ENCODE results near the gene CDK5R2. TPM values are rescaled to one million over a fixed set of nuclear protein-coding genes. Genes with fewer than 3 reads are reported as not detected.

Gene CDK5R2
- total RNA-seq, 4 donors from 2014 or later: 0.39 TPM; not detected in 3

GRCh38 chr2:218958276-218958675 lies 1.2 kb upstream of the CDK5R2 start:
- no peak for DNase-seq
- intact Hi-C loops (cut with DNase I): no loop called here
- no peak overlapping the region for H3K27ac ChIP-seq
- H3K4me3 ChIP-seq (replicated peaks in 1 of 3): no peak overlapping the region
- TF ChIP-seq, protein P1, sequence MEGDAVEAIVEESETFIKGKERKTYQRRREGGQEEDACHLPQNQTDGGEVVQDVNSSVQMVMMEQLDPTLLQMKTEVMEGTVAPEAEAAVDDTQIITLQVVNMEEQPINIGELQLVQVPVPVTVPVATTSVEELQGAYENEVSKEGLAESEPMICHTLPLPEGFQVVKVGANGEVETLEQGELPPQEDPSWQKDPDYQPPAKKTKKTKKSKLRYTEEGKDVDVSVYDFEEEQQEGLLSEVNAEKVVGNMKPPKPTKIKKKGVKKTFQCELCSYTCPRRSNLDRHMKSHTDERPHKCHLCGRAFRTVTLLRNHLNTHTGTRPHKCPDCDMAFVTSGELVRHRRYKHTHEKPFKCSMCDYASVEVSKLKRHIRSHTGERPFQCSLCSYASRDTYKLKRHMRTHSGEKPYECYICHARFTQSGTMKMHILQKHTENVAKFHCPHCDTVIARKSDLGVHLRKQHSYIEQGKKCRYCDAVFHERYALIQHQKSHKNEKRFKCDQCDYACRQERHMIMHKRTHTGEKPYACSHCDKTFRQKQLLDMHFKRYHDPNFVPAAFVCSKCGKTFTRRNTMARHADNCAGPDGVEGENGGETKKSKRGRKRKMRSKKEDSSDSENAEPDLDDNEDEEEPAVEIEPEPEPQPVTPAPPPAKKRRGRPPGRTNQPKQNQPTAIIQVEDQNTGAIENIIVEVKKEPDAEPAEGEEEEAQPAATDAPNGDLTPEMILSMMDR (IDR thresholded peaks at IDR 0.05): no peak
- TF ChIP-seq POLR2A (IDR thresholded peaks at IDR 0.05): no peak
- H3K27me3 ChIP-seq: peaks cover 43% of the 10 kb centered on the region
- H3K9me3 ChIP-seq: no peaks in the 10 kb centered on the region
- H3K4me1 ChIP-seq: peaks cover 0 to 22% of the 10 kb centered on the region in 2 donors
- 100% methylated on average over 1 of the region's 1 CpG for WGBS, 2 donors
- H3K36me3 ChIP-seq: no peaks in the 10 kb centered on the region

- intact Hi-C loops (cut with DNase I): no loop called here
- Histone ChIP-seq H3K27ac (no peak overlapping the region), H3K4me3 (replicated peaks in 1 of 3) (peak overlapping the region in 1 of 3 donors; percentile 26), H3K36me3 (no peaks in the 10 kb centered on the region), H3K9me3 (no peaks in the 10 kb centered on the region), H3K4me1 (peaks cover 0 to 22% of the 10 kb centered on the region in 2 donors), H3K27me3 (peaks cover 43% of the 10 kb centered on the region)
- 1% methylated on average over 15 to 21 of the region's 67 CpGs for WGBS, 2 donors
- TF ChIP-seq, protein P1 (IDR thresholded peaks at IDR 0.05): no peak
- no peak for DNase-seq
These were observed 369 bp downstream of the CDK5R2 start for GRCh38 chr2:218959761-218960308.

GRCh38 chr2:218960309-218961165 lies 1.1 kb downstream of the CDK5R2 start:
- peaks cover 43% of the 10 kb centered on the region for H3K27me3 ChIP-seq
- H3K4me1 ChIP-seq: peaks cover 0 to 22% of the 10 kb centered on the region in 2 donors
- WGBS, 2 donors: 2 to 5% methylated on average over 40 to 60 of the region's 87 CpGs
- H3K27ac ChIP-seq: no peak overlapping the region
- no peak for DNase-seq
- TF ChIP-seq POLR2A (IDR thresholded peaks at IDR 0.05): no peak
- TF ChIP-seq, protein P1 (IDR thresholded peaks at IDR 0.05): no peak
- no peaks in the 10 kb centered on the region for H3K36me3 ChIP-seq
- intact Hi-C loops (cut with DNase I): no loop called here
- H3K9me3 ChIP-seq: no peaks in the 10 kb centered on the region
- H3K4me3 ChIP-seq (replicated peaks in 1 of 3): no peak overlapping the region

- intact Hi-C loops (cut with DNase I): no loop called here
- Histone ChIP-seq H3K9me3 (no peaks in the 10 kb centered on the region), H3K36me3 (no peaks in the 10 kb centered on the region), H3K4me3 (replicated peaks in 1 of 3) (no peak overlapping the region), H3K27ac (no peak overlapping the region), H3K27me3 (peaks cover 43% of the 10 kb centered on the region), H3K4me1 (peaks cover 0 to 22% of the 10 kb centered on the region in 2 donors)
- DNase-seq: no peak
- no peak for TF ChIP-seq POLR2A (IDR thresholded peaks at IDR 0.05)
- TF ChIP-seq, protein P1 (IDR thresholded peaks at IDR 0.05): no peak
- 6 to 17% methylated on average over 4 of the region's 4 CpGs for WGBS, 2 donors
These were observed 1.8 kb downstream of the CDK5R2 start for GRCh38 chr2:218961229-218961628.
